NCI-H128 (cell line): Measurements from ENCODE around the gene FASTKD1.
"Not testable (repeated sequence)": the region's sequence is repeated elsewhere in the genome, so short reads cannot be mapped to it uniquely, and the experiment has no call there.

ENCODE experiments used
- DNase-seq: peaks from one replicate; lab custom pipeline; 2025; ENCODE audit not compliant: unreplicated experiment; lab: John Stamatoyannopoulos, UW

Gene FASTKD1, protein sequence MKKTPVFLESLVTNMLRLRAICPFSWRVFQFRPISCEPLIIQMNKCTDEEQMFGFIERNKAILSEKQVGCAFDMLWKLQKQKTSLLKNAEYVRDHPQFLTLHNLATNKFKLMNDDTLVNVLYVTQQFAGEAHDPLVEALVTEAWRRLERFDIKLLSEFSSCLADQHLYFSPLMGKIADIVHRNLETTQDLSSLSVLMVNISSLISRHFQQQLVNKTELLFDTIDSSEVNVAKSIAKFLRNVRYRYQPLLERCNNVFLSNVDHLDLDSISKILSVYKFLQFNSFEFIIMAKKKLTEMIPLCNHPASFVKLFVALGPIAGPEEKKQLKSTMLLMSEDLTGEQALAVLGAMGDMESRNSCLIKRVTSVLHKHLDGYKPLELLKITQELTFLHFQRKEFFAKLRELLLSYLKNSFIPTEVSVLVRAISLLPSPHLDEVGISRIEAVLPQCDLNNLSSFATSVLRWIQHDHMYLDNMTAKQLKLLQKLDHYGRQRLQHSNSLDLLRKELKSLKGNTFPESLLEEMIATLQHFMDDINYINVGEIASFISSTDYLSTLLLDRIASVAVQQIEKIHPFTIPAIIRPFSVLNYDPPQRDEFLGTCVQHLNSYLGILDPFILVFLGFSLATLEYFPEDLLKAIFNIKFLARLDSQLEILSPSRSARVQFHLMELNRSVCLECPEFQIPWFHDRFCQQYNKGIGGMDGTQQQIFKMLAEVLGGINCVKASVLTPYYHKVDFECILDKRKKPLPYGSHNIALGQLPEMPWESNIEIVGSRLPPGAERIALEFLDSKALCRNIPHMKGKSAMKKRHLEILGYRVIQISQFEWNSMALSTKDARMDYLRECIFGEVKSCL

GRCh38 chr2:169573160-169573973, at the start of gene FASTKD1:
TSS of gene FASTKD1 (minus strand) at chr2:169573865. CDS start at chr2:169572029, 1,836 bp downstream.
- DNase-seq, result peak; percentile 77

DNA sequence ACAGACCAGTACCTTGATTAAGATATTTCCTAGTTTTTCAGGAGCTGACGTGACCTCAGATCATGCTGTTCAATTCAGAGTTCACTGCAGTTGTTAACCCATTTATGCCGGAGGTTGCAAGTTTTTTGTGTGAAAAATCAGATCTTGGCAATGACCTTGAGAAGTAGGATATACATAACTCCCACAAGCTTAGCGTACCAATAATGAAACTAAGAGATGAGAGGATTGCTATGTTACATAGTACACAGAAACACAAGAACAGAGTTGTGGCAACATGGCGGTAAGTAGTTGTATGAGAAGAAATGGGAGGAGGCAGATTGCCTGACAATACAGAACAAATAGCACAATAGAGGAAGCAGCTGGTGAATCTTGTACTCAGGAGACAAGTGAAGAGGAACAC, 49.6 kb upstream of the FASTKD1 start:
- no peak for DNase-seq

GRCh38 chr2:169620509-169620908, 46.8 kb upstream of the FASTKD1 start:
- DNase-seq, result no peak

- DNase-seq, result no peak
Measured at GRCh38 chr2:169619946-169620345, 46.3 kb upstream of the FASTKD1 start.

DNA sequence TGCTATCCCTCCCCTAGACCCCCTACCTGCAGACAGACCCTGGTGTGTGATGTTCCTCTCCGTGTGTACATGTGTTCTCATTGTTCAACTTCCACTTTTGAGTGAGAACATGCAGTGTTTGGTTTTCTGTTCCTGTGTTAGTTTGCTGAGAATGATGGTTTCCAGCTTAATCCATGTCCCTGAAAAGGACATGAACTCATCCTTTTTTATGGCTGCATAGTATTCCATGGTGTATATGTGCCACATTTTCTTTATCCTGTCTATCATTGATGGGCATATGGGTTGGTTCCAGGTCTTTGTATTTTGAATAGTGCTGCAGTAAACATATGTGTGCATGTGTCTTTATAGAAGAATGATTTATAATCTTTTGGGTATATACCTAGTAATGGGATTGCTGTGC, 42.3 kb upstream of the FASTKD1 start:
- DNase-seq, result not testable (repeated sequence)

- no peak for DNase-seq
Measured at GRCh38 chr2:169613876-169614275, 40.2 kb upstream of the FASTKD1 start.

DNA sequence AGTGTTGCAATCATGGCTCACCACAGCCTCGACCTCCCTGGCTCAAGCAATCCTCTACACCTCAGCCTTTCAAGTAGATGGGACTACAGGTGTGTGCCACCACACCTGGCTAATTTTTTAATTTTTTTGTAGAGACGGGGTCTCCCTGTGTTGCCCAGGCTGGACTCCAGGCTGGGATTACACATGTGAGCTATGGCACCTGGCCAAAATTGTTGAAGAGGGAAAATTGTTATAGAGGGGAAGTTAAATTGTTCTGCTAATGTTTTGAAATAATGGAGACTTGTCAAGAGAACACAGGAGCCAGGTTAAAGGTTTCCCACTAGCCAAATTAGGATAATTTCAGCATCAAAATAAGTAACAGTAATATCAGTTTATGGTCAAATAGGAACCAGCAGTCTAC, 35.6 kb upstream of the FASTKD1 start:
- DNase-seq, result no peak

DNA sequence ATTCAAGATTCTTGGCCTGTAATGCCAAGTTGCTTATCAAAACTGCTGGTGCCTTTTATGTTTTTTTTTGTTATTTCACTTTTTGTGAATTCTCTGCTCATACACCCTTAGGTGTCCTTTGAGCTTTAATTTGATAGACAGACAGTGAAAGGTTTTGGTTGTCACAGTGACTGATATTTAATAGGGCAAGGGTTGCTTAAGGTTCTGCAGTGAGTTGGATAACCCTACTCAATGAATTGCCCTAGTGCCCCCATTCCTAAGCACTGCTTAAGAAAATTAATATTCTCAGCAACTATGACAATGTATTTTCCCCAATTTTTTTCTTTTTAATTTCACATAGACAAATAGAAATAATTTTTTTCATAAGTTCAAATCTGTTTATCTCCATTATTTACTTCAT, 25.9 kb upstream of the FASTKD1 start:
- no peak for DNase-seq

DNA sequence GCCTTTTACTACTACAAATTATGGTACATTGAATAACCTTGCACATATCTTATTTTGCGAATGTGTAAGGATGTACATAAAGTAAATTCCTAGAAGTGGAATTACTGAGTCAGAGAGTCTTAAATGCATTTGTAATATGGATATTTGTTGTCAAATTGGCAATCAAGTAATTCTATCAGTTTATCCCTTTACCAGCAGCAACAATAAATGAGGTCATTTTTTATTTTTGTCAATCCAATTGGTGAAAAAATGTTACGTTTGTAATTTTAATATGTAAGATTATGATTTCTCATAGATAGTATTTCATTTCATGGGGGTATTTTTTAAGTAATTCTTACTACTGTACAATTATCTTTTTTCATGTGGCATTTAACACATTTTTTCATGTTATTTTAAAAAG, 25.3 kb upstream of the FASTKD1 start:
- no peak for DNase-seq

DNA sequence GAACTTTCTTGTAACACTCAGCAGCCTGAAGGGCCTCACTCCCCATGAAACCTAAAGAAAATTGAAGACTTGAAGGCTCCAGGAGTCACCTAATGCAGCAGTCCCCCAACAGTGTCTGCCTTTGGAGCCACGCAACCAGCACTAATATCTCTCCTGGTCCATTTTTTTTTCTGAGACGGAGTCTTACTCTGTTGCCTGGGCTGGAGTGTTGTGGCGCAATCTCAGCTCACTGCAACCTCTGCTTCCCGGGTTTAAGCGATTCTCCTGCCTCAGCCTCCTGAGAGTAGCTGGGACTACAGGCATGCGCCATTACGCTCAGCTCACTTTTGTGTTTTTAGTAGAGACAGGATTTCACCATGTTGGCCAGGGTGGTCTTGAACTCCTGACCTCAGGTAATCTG, 22.9 kb upstream of the FASTKD1 start:
- not testable (repeated sequence) for DNase-seq

GRCh38 chr2:169590804-169591203, 17.1 kb upstream of the FASTKD1 start:
- DNase-seq, result no peak

DNA sequence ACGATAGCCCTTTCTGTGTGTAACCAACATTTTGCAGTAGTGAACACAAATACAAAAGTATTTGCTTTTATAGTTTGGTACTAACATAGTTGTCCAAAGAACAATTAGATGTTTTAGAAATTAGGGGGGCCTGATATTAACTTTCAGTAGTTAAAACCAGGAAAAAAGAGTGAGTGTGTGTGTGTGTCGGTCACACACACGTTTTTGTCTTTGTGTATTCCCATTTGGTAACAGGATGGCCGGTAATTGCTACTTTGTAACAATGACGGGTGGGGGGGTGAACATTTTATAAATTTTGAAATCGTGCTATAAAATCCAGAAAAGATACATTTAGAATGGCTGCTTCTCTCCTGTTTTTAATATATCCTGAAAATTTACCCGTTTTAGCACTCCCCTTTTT, 12.0 kb upstream of the FASTKD1 start:
- DNase-seq, result no peak

- peak; percentile 52 for DNase-seq
Measured at GRCh38 chr2:169584005-169584877, 10.6 kb upstream of the FASTKD1 start, which contains the start of gene PPIG. TSS of gene PPIG (plus strand) at chr2:169584351. CDS start at chr2:169604042, 19,691 bp downstream.

DNA sequence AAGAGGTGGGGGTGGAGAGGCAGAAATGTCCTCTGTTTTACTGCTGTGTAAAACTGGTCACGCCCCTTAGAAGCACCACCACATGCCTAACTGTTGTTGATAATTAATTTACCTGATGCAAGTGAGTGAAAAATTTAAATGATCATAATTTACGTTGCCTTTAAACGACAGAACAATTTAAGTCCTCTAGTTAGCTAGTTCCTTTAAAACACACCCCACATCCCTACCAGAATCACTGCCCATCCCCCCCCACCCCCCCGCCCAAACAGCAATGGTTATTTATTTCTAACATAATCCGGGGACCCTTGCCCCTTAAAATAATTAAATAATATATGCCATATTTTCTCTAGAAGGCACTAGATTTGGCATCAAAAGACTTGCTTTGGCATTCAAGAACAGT, 9.9 kb upstream of the FASTKD1 start:
- no peak for DNase-seq

DNA sequence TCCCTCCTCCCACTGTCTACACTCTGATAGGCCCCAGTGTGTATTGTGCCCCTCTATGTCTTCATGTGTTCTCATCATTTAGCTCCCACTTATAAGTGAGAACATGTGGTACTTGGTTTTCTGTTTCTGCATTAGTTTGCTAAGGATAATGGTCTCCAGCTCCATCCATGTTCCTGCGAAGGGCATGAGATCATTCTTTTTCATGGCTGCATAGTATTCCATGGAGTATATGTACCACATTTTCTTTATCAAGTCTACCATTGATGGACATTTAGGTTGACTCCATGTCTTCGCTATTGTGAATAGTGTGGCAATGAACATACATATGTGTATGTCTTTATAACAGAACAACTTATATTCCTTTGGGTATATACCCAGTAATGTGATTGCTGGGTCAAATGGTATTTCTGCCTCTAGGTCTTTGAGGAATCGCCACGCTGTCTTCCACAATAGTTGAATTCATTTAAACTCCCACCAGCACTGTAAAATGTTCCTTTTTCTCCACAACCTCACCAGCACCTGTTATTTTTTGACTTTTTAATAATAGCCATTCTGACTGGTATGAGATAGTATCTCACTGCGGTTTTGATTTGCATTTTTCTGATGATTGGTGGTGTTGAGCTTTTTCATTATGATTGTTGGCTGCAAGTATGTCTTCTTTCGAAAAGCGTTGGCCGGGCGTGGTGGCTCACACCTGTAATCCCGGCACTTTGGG, 9.0 kb upstream of the FASTKD1 start:
- DNase-seq, result not testable (repeated sequence)

- DNase-seq, result no peak
Measured at GRCh38 chr2:169579044-169579443, 5.4 kb upstream of the FASTKD1 start.

GRCh38 chr2:169575264-169575663, 1.6 kb upstream of the FASTKD1 start:
- DNase-seq, result not testable (repeated sequence)

DNA sequence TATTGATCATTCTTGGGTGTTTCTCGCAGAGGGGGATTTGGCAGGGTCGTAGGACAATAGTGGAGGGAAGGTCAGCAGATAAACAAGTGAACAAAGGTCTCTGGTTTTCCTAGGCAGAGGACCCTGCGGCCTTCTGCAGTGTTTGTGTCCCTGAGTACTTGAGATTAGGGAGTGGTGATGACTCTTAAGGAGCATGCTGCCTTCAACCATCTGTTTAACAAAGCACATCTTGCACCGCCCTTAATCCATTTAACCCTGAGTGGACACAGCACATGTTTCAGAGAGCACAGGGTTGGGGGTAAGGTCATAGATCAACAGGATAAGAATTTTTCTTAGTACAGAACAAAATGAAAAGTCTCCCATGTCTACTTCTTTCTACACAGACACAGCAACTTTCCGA, 874 bp upstream of the FASTKD1 start:
- DNase-seq, result not testable (repeated sequence)

DNA sequence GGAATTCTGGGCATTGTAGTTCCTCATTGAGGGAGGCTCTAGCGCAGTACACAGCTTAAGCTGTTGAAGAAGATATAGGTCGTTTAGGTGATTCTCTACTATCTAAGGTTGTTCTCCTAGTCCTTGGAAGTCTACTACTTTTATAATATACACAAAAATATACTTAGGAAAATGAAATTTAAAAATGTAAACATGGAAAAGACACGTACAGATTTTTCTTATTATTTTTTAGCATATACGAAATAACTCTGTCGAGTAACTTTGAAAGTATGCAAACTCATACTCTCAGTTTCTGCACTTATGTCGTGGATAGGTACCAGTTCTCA, 272 bp upstream of the FASTKD1 start:
- no peak for DNase-seq

DNA sequence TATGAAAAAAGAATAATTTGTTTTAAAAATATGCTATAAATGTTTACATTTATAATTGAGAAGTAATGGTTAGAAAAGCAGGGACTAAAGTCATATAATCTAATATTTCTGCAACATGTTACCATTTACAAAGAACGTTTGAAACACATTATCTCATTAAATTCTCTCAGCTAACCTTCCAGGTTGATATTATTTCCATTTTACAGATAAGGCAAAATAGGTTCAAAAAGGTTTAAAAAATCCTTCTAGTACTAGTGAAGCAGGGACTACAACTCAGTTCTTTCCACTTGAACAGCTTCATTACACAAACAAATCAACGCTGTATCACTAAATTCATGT, 875 bp downstream of the FASTKD1 start:
- no peak for DNase-seq
